SU-DHL-6 (cell line): ENCODE data around the gene LRCH3.

Experiments used
- H2AFZ ChIP-seq: fragments of 200-600 bp; sonication (generic); 2 replicates; pipeline ENCODE4 v1.6.1; 2014; ENCODE audit warnings: low read depth, mild to moderate bottlenecking, moderate library complexity, mixed read lengths, antibody characterized with exemption, low read length; ENCODE audit not compliant: severe bottlenecking
- H3F3A ChIP-seq: fragments of 200-600 bp; shearing (Covaris generic); 2 replicates; pipeline ENCODE4 v1.6.0; 2016; ENCODE audit warnings: antibody characterized with exemption, mild to moderate bottlenecking; ENCODE audit not compliant: insufficient read depth
- H3K27ac ChIP-seq: fragments of 200-600 bp; sonication (generic); 2 replicates; pipeline ENCODE4 v1.5.1; 2016; ENCODE audit warnings: low read depth, mild to moderate bottlenecking, low read length, moderate library complexity, mixed read lengths
- H3K27me3 ChIP-seq: fragments of 200-600 bp; sonication (generic), shearing (Covaris generic); 2 replicates; pipeline ENCODE4 v1.6.0; 2014; ENCODE audit warnings: mild to moderate bottlenecking, low read length
- H3K36me3 ChIP-seq: fragments of 200-600 bp; sonication (generic); 2 replicates; pipeline ENCODE4 v1.6.1; 2014; ENCODE audit warnings: mild to moderate bottlenecking, low read length, mixed read lengths
- H3K4me2 ChIP-seq: fragments of 300-600, 200-600 bp; shearing (Covaris generic), sonication (generic); 2 replicates; pipeline ENCODE4 v1.6.0; 2014; ENCODE audit warnings: low read length, low read depth, mild to moderate bottlenecking; ENCODE audit not compliant: poor library complexity, severe bottlenecking
- H3K4me3 ChIP-seq: fragments of 200-600 bp; sonication (generic); 2 replicates; pipeline ENCODE4 v1.5.1; 2014; ENCODE audit warnings: antibody characterized with exemption, low read length, mild to moderate bottlenecking, mixed read lengths; ENCODE audit not compliant: insufficient read depth, poor library complexity, severe bottlenecking
- H3K79me2 ChIP-seq: fragments of 200-600 bp; sonication (generic); 2 replicates; pipeline ENCODE4 v1.6.1; 2014; ENCODE audit warnings: mild to moderate bottlenecking, low read length, moderate library complexity; ENCODE audit not compliant: insufficient read depth
- H3K9ac ChIP-seq: fragments of 200-600 bp; sonication (generic); 2 replicates; pipeline ENCODE4 v1.7.0; 2014; ENCODE audit warnings: mild to moderate bottlenecking, low read length
- H3K9me2 ChIP-seq: fragments of 200-600 bp; sonication (generic); replicated peaks from 2 replicates; pipeline ENCODE4 v1.6.1; 2014; ENCODE audit warnings: low read length; ENCODE audit not compliant: insufficient read depth
- H3K9me3 ChIP-seq: fragments of 200-600 bp; sonication (generic); 2 replicates; pipeline ENCODE4 v1.6.1; 2014; ENCODE audit warnings: low read length, mixed read lengths; ENCODE audit not compliant: insufficient read depth
- H4K20me1 ChIP-seq: fragments of 200-600 bp; sonication (generic); 2 replicates; pipeline ENCODE4 v1.6.1; 2014; ENCODE audit warnings: low read depth, mild to moderate bottlenecking, antibody characterized with exemption, low read length, moderate library complexity, mixed read lengths
- EZH2phosphoT487 ChIP-seq: fragments of 200-600 bp; sonication (generic), shearing (Covaris generic); conservative IDR thresholded peaks from 2 replicates; pipeline ENCODE4 v1.6.1; 2018; ENCODE audit warnings: mild to moderate bottlenecking, antibody characterized with exemption, low read length, moderate library complexity, mixed read lengths
- TF ChIP-seq, protein P1 (sequence below): fragments of 200-600 bp; sonication (generic); IDR thresholded peaks from one replicate; pipeline ENCODE4 v1.5.1; 2017; ENCODE audit warnings: antibody characterized with exemption, mild to moderate bottlenecking, low read length, moderate library complexity; ENCODE audit not compliant: insufficient read depth, poor library complexity, severe bottlenecking

Gene LRCH3

GRCh38 chr3:197936819-197937384 lies 145.8 kb downstream of the LRCH3 start:
- no peaks in the 10 kb centered on the region for H3K79me2 ChIP-seq
- no peak overlapping the region for H3K4me3 ChIP-seq
- H3K9me3 ChIP-seq: no peaks in the 10 kb centered on the region
- H3K36me3 ChIP-seq: no peaks in the 10 kb centered on the region
- no peaks in the 10 kb centered on the region for H3K9me2 ChIP-seq
- no peaks in the 10 kb centered on the region for H4K20me1 ChIP-seq
- no peak overlapping the region for H3K9ac ChIP-seq
- no peaks in the 10 kb centered on the region for H3F3A ChIP-seq
- TF ChIP-seq EZH2phosphoT487: no peak
- TF ChIP-seq, protein P1, sequence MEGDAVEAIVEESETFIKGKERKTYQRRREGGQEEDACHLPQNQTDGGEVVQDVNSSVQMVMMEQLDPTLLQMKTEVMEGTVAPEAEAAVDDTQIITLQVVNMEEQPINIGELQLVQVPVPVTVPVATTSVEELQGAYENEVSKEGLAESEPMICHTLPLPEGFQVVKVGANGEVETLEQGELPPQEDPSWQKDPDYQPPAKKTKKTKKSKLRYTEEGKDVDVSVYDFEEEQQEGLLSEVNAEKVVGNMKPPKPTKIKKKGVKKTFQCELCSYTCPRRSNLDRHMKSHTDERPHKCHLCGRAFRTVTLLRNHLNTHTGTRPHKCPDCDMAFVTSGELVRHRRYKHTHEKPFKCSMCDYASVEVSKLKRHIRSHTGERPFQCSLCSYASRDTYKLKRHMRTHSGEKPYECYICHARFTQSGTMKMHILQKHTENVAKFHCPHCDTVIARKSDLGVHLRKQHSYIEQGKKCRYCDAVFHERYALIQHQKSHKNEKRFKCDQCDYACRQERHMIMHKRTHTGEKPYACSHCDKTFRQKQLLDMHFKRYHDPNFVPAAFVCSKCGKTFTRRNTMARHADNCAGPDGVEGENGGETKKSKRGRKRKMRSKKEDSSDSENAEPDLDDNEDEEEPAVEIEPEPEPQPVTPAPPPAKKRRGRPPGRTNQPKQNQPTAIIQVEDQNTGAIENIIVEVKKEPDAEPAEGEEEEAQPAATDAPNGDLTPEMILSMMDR: no peak
- H2AFZ ChIP-seq: no peak overlapping the region
- H3K27ac ChIP-seq: no peak overlapping the region
- no peak overlapping the region for H3K4me2 ChIP-seq
- H3K27me3 ChIP-seq: no peaks in the 10 kb centered on the region
